GM12878 (cell line): ENCODE data around the gene SMCO4.

Source experiments
- CHD2 ChIP-seq: IDR thresholded peaks from 2 replicates; pipeline ENCODE4 v1.6.1; 2011; ENCODE audit warnings: low read depth, low read length, improper control_type of control experiment, borderline replicate concordance
- EZH2 ChIP-seq: IDR thresholded peaks from 2 replicates; pipeline ENCODE4 v1.6.1; 2012; ENCODE audit warnings: low read depth, mild to moderate bottlenecking, control low read depth, inconsistent platforms, low read length, borderline replicate concordance; ENCODE audit not compliant: control insufficient read depth
- ZNF687 ChIP-seq: fragments of 450-650 bp; IDR thresholded peaks from 2 replicates; pipeline ENCODE4 v1.6.1; 2017; ENCODE audit warnings: mild to moderate bottlenecking, moderate library complexity

- TF ChIP-seq EZH2 (no peak), CHD2 (no peak), ZNF687 (no peak)
Measured at GRCh38 chr11:93563857-93564256, 20.7 kb upstream of the SMCO4 start.
